GOT3 (cell line): Measurements from ENCODE around the gene CES4A.
"Not testable (repeated sequence)": the region's sequence is repeated elsewhere in the genome, so short reads cannot be mapped to it uniquely, and the experiment has no call there.

Source experiments
- DNase-seq: peaks from one replicate; lab custom pipeline; 2025; ENCODE audit warnings: mixed read lengths; lab: John Stamatoyannopoulos, UW

The CES4A gene

GRCh38 chr16:67022531-67023214, 34.3 kb downstream of the CES4A start:
- no peak for DNase-seq

GRCh38 chr16:67023689-67024088, 35.3 kb downstream of the CES4A start:
- DNase-seq: no peak

- DNase-seq: no peak
Observed at GRCh38 chr16:67024384-67025209, 36.2 kb downstream of the CES4A start.

GRCh38 chr16:67025210-67025550, 36.8 kb downstream of the CES4A start:
- DNase-seq: no peak

- no peak for DNase-seq
Observed at GRCh38 chr16:67026570-67026969, 38.2 kb downstream of the CES4A start.

- DNase-seq: no peak
Observed at GRCh38 chr16:67027046-67027445, 38.7 kb downstream of the CES4A start.

- DNase-seq: no peak
Observed at GRCh38 chr16:67028167-67028695, 39.8 kb downstream of the CES4A start.

- peak; percentile 73 for DNase-seq
Observed at GRCh38 chr16:67028696-67029253, 40.4 kb downstream of the CES4A start, which contains the start of gene CBFB. Gene CBFB (plus strand): TSS chr16:67029149. CDS start chr16:67029408, 259 bp downstream.

GRCh38 chr16:67029254-67030096, 41.1 kb downstream of the CES4A start:
- DNase-seq: peak; percentile 52

GRCh38 chr16:67030221-67030962, 42.0 kb downstream of the CES4A start:
- no peak for DNase-seq

- DNase-seq: no peak
Observed at GRCh38 chr16:67034487-67034886, 46.1 kb downstream of the CES4A start.

- no peak for DNase-seq
Observed at GRCh38 chr16:67035364-67035763, 47.0 kb downstream of the CES4A start.

GRCh38 chr16:67036323-67036741, 47.9 kb downstream of the CES4A start:
- no peak for DNase-seq

- no peak for DNase-seq
Observed at GRCh38 chr16:67039260-67040020, 51.1 kb downstream of the CES4A start.

GRCh38 chr16:67040166-67040565, 51.8 kb downstream of the CES4A start:
- no peak for DNase-seq

- DNase-seq: no peak
Observed at GRCh38 chr16:67040906-67041305, 52.5 kb downstream of the CES4A start.

- DNase-seq: not testable (repeated sequence)
Observed at GRCh38 chr16:67041520-67041919, 53.1 kb downstream of the CES4A start.

- DNase-seq: no peak
Observed at GRCh38 chr16:67043420-67043819, 55.0 kb downstream of the CES4A start.

GRCh38 chr16:67050796-67051195, 62.4 kb downstream of the CES4A start:
- no peak for DNase-seq

- DNase-seq: no peak
Observed at GRCh38 chr16:67052399-67052798, 64.0 kb downstream of the CES4A start.
